Esophagus muscularis mucosa (tissue), 4 donors: ENCODE data around the gene C1QL4.

Experiments used
- CTCF ChIP-seq, 3 experiments: fragments of 200-600 bp in 2 of 3; fragments of 450-650 bp in 1 of 3; sonication (generic) in 2 of 3; IDR thresholded peaks; one replicate each; pipeline ENCODE4 v1.5.1; 2017 to 2019; ENCODE audit warnings: antibody characterized with exemption in 3 of 3, mild to moderate bottlenecking in 2 of 3, moderate library complexity in 1 of 3
- EP300 ChIP-seq: sonication (generic); formaldehyde crosslinking; IDR thresholded peaks from one replicate; pipeline ENCODE4 v1.6.1; 2017; ENCODE audit warnings: antibody characterized with exemption
- POLR2A ChIP-seq: fragments of 450-650 bp; IDR thresholded peaks from one replicate; pipeline ENCODE4 v1.6.1; 2017; ENCODE audit warnings: antibody characterized with exemption, moderate library complexity, mild to moderate bottlenecking, low read depth

- TF ChIP-seq CTCF (IDR thresholded peaks at IDR 0.05), result peak; percentile 26 to 58 (median 43)
- no peak for TF ChIP-seq POLR2A
- no peak for TF ChIP-seq EP300
Observed at GRCh38 chr12:49296034-49296835, 40.8 kb downstream of the C1QL4 start.
